T-cell (primary cell): ENCODE results near the gene PRDX2. TPM values are rescaled to one million over a fixed set of nuclear protein-coding genes. Genes with fewer than 3 reads are reported as not detected.
A peak's percentile ranks its signal among the peaks of the same experiment; 100 is the strongest.

Experiments used
- ATAC-seq, 4 experiments: fragments of 200-7000 bp in 3 of 4; fragments of 150-1000 bp in 1 of 4; cut with Tn5 transposase; replicated peaks in 1 of 4; 1 replicate in 3 of 4; 2 replicates in 1 of 4; pipeline ENCODE4 v1.10.0; 2021; ENCODE audit warnings: moderate library complexity in 3 of 4, mild to moderate bottlenecking in 2 of 4, moderate number of reproducible peaks in 1 of 4
- CTCF ChIA-PET, 2 donors: fragments of 300-600 bp; sonication (Branson Sonifier 250); formaldehyde crosslinking; loops; one replicate each; lab custom pipeline; 2022; ENCODE audit warnings: antibody characterized with exemption in 2 of 2; lab: Charles Lee
- POLR2A ChIA-PET, 2 donors: fragments of 300-600 bp; sonication (Branson Sonifier 250); formaldehyde crosslinking; loops; one replicate each; lab custom pipeline; 2022; ENCODE audit warnings: antibody characterized with exemption in 2 of 2; lab: Charles Lee
- DNase-seq, 35 experiments: peaks; one replicate each; pipeline versions ENCODE4 v3.0.0 to v3.0.0-alpha.2; 2013 to 2023
- H3K27ac ChIP-seq: one replicate; pipeline ENCODE4 v1.5.1; 2013; ENCODE audit warnings: low read length
- H3K27me3 ChIP-seq, 2 experiments: replicated peaks in 1 of 2; 1 replicate in 1 of 2; 2 replicates in 1 of 2; pipeline versions ENCODE4 v1.6.1 to v1.7.0; 2013; ENCODE audit warnings: low read length in 1 of 2, mixed read lengths in 1 of 2; ENCODE audit not compliant: control insufficient read depth in 2 of 2, insufficient read depth in 2 of 2; ENCODE audit errors: extremely low read depth in 1 of 2
- H3K36me3 ChIP-seq, 2 donors: 1 replicate in 1 of 2; 2 replicates in 1 of 2; pipeline versions ENCODE4 v1.6.1 to v1.7.0; 2013; ENCODE audit warnings: low read length in 1 of 2; ENCODE audit not compliant: control insufficient read depth in 2 of 2, insufficient read depth in 1 of 2; ENCODE audit errors: extremely low read depth in 1 of 2
- H3K4me1 ChIP-seq, 2 experiments: 1 replicate in 1 of 2; 2 replicates in 1 of 2; pipeline versions ENCODE4 v1.6.1 to v1.7.0; 2013; ENCODE audit warnings: low read length in 2 of 2, mixed read lengths in 1 of 2; ENCODE audit not compliant: insufficient read depth in 2 of 2, control insufficient read depth in 1 of 2; ENCODE audit errors: extremely low read depth in 1 of 2
- H3K4me3 ChIP-seq, 2 donors: 1 replicate in 1 of 2; 2 replicates in 1 of 2; pipeline versions ENCODE4 v1.5.1 to v1.7.0; 2013; ENCODE audit warnings: mild to moderate bottlenecking in 2 of 2, low read length in 1 of 2, moderate library complexity in 1 of 2; ENCODE audit not compliant: control insufficient read depth in 1 of 2; ENCODE audit errors: extremely low read depth in 1 of 2
- H3K9me3 ChIP-seq: 2 replicates; pipeline ENCODE4 v1.7.0; 2013
- H3K27ac Mint-ChIP-seq, 2 donors: one replicate each; pipeline ENCODE4 v1.8.0; 2020 to 2021; ENCODE audit warnings: mild to moderate bottlenecking in 2 of 2, mixed read lengths in 2 of 2
- H3K27me3 Mint-ChIP-seq, 2 donors: one replicate each; pipeline ENCODE4 v1.8.0; 2021 to 2022; ENCODE audit warnings: mixed read lengths in 2 of 2
- H3K36me3 Mint-ChIP-seq: one replicate; pipeline ENCODE4 v1.8.0; 2021; ENCODE audit warnings: mixed read lengths
- H3K4me1 Mint-ChIP-seq, 3 donors: one replicate each; pipeline ENCODE4 v1.8.0; 2020 to 2022; ENCODE audit warnings: mixed read lengths in 3 of 3, mild to moderate bottlenecking in 1 of 3
- H3K4me3 Mint-ChIP-seq, 3 donors: one replicate each; pipeline ENCODE4 v1.8.0; 2020 to 2022; ENCODE audit warnings: mild to moderate bottlenecking in 3 of 3, mixed read lengths in 3 of 3, moderate library complexity in 3 of 3
- H3K9me3 Mint-ChIP-seq, 3 donors: one replicate each; pipeline ENCODE4 v1.8.0; 2020 to 2022; ENCODE audit warnings: mixed read lengths in 3 of 3
- WGBS: methylation state at CpG from one replicate; pipeline ENCODE4 v1.1.5; 2013; ENCODE audit warnings: missing lambda C conversion rate; ENCODE audit not compliant: insufficient coverage; 5-methylcytosine and 5-hydroxymethylcytosine counted together
- total RNA-seq, 35 experiments: library from RNA in 6 of 35; stranded (reverse) in 6 of 35; fragments of 120-200 nt in 1 of 35; gene quantifications; one replicate each; pipeline versions ENCODE4 v1.2.1 to v1.2.4 and lab custom pipeline; 2013 to 2026

The PRDX2 gene
- total RNA-seq, 5 donors from 2014 or later (not counting 1 experiment from before 2014, with no cell fraction given), result 94.5 to 150 (median 134) TPM

DNA sequence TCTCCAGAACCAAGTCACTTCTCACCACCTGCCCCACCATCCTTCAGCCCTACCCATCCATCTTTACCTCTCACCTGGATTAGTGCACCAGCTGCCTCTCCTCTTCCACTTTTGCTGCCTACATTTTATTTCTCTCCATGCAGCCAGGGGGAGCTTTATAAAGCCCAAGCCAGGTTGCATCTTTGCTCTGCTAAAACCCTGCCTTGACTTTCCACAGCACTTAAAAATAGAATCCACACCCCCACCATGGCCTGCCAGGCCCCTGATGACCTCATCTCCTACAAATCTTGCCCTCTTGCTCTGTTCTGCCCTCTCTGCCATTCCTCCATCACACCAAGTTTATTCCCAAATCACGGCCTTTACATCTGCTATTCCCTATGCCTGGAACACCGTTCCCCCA, 28.0 kb downstream of the PRDX2 start:
- Mint-ChIP-seq H3K27ac (peak overlapping the region; percentile 41 to 61), H3K27me3 (no peaks in the 10 kb centered on the region), H3K4me1 (peaks cover 20 to 24% (median 24%) of the 10 kb centered on the region in 3 donors), H3K36me3 (no peaks in the 10 kb centered on the region), H3K4me3 (peak overlapping the region in 2 of 3 donors; percentile 34 to 52), H3K9me3 (no peaks in the 10 kb centered on the region)
- no peak overlapping the region for H3K4me3 ChIP-seq
- H3K36me3 ChIP-seq, result no peaks in the 10 kb centered on the region
- no peak for ATAC-seq
- ChIA-PET POLR2A (interaction anchor here in 1 of 2 donors (0.6 to 1.1 kb wide), 4 partner anchors 18 to 88 kb away, joined by 3 to 8 read pairs (median 4); partner anchors contain the start of genes JUNB and RNASEH2A), CTCF (interaction anchor here in 1 of 2 donors (1.1 kb wide), 1 partner anchor 23 kb away, joined by 7 read pairs; no protein-coding TSS in a partner anchor)
- DNase-seq, result no peak
- 96% methylated on average over 2 of the region's 2 CpGs for WGBS
- peaks cover 3 to 48% of the 10 kb centered on the region in 2 experiments for H3K4me1 ChIP-seq
- no peaks in the 10 kb centered on the region for H3K9me3 ChIP-seq
- H3K27me3 ChIP-seq, result no peaks in the 10 kb centered on the region
- H3K27ac ChIP-seq, result no peak overlapping the region

DNA sequence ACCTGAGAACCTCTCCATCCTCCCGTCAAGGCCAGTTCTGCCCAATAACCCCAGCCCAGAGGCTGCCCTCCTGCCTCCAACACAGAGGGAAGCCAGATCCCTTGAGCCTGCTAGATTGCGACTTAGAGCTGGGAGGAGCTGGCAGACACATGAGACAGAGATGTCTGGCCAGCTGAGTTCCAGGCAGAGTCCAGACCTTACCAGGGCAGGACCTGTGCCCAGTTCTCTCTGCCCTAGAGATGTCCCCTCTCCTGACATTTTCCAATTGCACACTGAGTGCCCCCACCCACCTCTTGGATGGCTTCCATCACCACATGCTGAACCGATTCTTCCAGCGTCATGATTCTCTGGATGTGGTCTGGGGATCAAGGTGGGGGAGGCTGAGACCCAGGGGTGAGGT, 29.3 kb downstream of the PRDX2 start:
- H3K36me3 Mint-ChIP-seq, result peaks cover 4% of the 10 kb centered on the region
- no peak for DNase-seq
- H3K4me3 Mint-ChIP-seq, result no peak overlapping the region

DNA sequence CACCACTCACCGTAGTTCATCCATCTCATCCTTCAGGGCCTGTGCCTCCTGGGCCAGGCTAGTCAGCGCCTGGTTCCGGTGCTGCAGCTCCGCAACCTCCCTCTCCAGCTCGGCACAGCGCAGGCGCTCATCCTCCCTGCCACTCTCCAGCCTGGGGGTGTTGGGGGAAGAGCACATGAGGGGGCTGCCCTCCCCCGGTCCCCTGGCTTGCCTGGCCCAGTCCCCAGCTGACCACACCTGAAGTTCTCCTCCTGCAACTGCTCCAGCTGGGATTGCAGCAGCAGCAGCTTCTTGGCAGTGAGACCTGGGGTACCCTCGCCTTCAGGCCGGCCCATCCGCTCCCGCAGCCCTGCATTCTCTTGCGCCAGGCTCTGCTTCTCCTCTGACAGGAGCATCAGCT, 30.7 kb downstream of the PRDX2 start:
- ATAC-seq, result no peak
- Mint-ChIP-seq H3K9me3 (no peaks in the 10 kb centered on the region), H3K4me3 (no peak overlapping the region), H3K4me1 (peaks cover 5 to 12% (median 12%) of the 10 kb centered on the region in 3 donors), H3K27ac (no peak overlapping the region), H3K27me3 (no peaks in the 10 kb centered on the region), H3K36me3 (peaks cover 4% of the 10 kb centered on the region)
- Histone ChIP-seq H3K36me3 (no peaks in the 10 kb centered on the region), H3K9me3 (no peaks in the 10 kb centered on the region), H3K4me3 (no peak overlapping the region), H3K4me1 (peaks cover 0 to 27% of the 10 kb centered on the region in 2 experiments), H3K27ac (no peak overlapping the region), H3K27me3 (peaks cover 0 to 4% of the 10 kb centered on the region in 2 experiments)
- ChIA-PET CTCF (no interaction called here), POLR2A (interaction anchor here in 1 of 2 donors (1.3 kb wide), 1 partner anchor 21 kb away, joined by 7 read pairs; the partner anchor contains the start of gene JUNB)
- 100% methylated on average over 1 of the region's 13 CpGs for WGBS
- DNase-seq, result no peak

More for the DNA sequence above, 29.3 kb downstream of the PRDX2 start:
- H3K9me3 ChIP-seq, result no peaks in the 10 kb centered on the region
- ChIA-PET CTCF (no interaction called here), POLR2A (no interaction called here)
- Mint-ChIP-seq H3K9me3 (no peaks in the 10 kb centered on the region), H3K27me3 (no peaks in the 10 kb centered on the region), H3K4me1 (peaks cover 7 to 15% (median 14%) of the 10 kb centered on the region in 3 donors), H3K27ac (no peak overlapping the region)
- H3K27ac ChIP-seq, result no peak overlapping the region
- H3K36me3 ChIP-seq, result no peaks in the 10 kb centered on the region
- H3K4me3 ChIP-seq, result no peak overlapping the region
- no peaks in the 10 kb centered on the region for H3K27me3 ChIP-seq
- no peak for ATAC-seq
- 100% methylated on average over 1 of the region's 4 CpGs for WGBS
- peaks cover 2 to 35% of the 10 kb centered on the region in 2 experiments for H3K4me1 ChIP-seq

DNA sequence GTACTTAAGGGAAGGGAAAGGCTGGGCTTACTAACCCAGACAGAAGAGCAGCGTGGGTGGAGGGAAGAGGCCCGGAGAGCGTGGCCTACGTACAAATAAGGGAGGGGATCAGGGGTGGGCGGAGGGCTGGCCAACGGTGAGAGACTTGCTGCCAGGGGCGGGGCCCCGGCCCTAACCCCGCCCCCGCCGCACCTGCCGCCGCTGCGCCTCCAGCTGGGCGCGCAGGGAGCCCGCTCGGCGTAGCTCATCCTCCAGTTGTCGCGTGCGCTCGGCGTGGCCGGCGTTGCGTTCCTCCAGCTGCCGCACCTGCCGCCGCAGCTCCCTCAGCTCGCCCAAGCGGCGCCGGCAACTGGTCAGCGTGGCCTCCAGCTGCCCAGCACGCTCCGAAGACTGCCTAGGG, 31.9 kb downstream of the PRDX2 start:
- Histone ChIP-seq H3K36me3 (no peaks in the 10 kb centered on the region), H3K4me1 (peaks cover 0 to 24% of the 10 kb centered on the region in 2 experiments), H3K27ac (no peak overlapping the region), H3K4me3 (no peak overlapping the region), H3K27me3 (peaks cover 0 to 8% of the 10 kb centered on the region in 2 experiments), H3K9me3 (no peaks in the 10 kb centered on the region)
- ATAC-seq (peak; percentile 82 to 85 (median 82)), DNase-seq (peak in 22 of 35 experiments; percentile 31 to 72 (median 46))
- H3K4me1 Mint-ChIP-seq, result peaks cover 5 to 11% (median 8%) of the 10 kb centered on the region in 3 donors
- H3K27me3 Mint-ChIP-seq, result no peaks in the 10 kb centered on the region
- WGBS, result 45% methylated on average over 34 of the region's 37 CpGs
- H3K27ac Mint-ChIP-seq, result no peak overlapping the region
- ChIA-PET CTCF (interaction anchor here in 1 of 2 donors (0.6 to 1.0 kb wide), 2 partner anchors 66 to 78 kb away, joined by 3 to 5 read pairs; no protein-coding TSS in a partner anchor), POLR2A (interaction anchor here (0.6 to 1.3 kb wide), 2 partner anchors 22 kb away, joined by 3 to 7 read pairs; partner anchors contain the start of gene JUNB (in 1 of the 2))
- peaks cover 11% of the 10 kb centered on the region for H3K36me3 Mint-ChIP-seq
- H3K4me3 Mint-ChIP-seq, result peak overlapping the region in 1 of 3 donors; percentile 56
- no peaks in the 10 kb centered on the region for H3K9me3 Mint-ChIP-seq

DNA sequence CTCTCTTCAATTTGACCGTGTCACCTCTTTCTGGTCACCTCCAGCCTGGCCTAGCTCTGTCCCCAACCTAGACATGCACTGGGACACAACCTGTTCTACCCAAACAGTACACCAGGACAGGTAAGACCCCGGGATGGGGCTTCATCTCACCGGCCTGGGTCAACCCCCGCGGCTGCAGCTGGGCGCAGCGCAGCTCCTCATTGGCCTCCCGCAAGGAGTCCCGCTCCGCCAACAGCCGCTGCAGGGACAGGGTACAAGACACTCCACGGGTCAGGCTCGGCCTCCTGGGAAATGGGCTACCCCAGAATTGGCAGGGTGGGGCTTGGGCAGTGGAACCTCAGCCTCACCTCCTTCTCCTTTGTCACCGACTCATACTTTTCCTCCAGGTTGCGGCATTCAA, 33.9 kb downstream of the PRDX2 start:
- Histone ChIP-seq H3K4me1 (peaks cover 0 to 21% of the 10 kb centered on the region in 2 experiments), H3K27me3 (peaks cover 0 to 8% of the 10 kb centered on the region in 2 experiments), H3K9me3 (no peaks in the 10 kb centered on the region), H3K4me3 (no peak overlapping the region), H3K36me3 (peaks cover 0 to 7% of the 10 kb centered on the region in 2 donors), H3K27ac (no peak overlapping the region)
- 97% methylated on average over 12 of the region's 15 CpGs for WGBS
- H3K36me3 Mint-ChIP-seq, result peaks cover 12% of the 10 kb centered on the region
- H3K4me3 Mint-ChIP-seq, result no peak overlapping the region
- no peaks in the 10 kb centered on the region for H3K9me3 Mint-ChIP-seq
- H3K27ac Mint-ChIP-seq, result no peak overlapping the region
- peaks cover 3 to 6% (median 5%) of the 10 kb centered on the region in 3 donors for H3K4me1 Mint-ChIP-seq
- DNase-seq, result no peak
- CTCF ChIA-PET, result interaction anchor here (0.6 to 4.7 kb wide), 3 partner anchors 28 to 67 kb away, joined by 3 to 33 read pairs (median 3); partner anchors contain the start of gene RTBDN (in 1 of the 2)
- no peak for ATAC-seq
- no peaks in the 10 kb centered on the region for H3K27me3 Mint-ChIP-seq
- POLR2A ChIA-PET, result no interaction called here

DNA sequence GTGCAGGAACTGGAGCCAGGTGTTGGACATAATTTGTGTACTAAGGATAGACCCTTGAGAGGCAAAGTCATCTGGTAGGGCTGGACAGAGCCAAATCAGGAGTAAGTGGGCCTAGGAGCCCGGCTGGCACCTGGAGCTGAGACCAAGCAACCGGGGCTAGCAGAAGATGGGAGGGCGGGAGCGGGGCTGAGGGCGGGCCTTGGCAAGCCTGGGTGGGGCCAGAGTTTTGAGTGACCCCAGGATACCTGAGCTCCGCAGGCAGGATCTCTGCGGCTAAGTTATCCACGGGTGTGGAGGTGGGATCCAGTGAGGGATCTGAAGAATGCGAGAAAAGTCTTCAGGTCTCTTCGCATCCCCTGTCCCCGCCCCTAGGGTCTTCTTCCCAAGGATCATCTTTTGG, 34.5 kb downstream of the PRDX2 start:
- H3K9me3 Mint-ChIP-seq, result no peaks in the 10 kb centered on the region
- H3K4me3 Mint-ChIP-seq, result no peak overlapping the region
- ChIA-PET POLR2A (interaction anchor here in 1 of 2 donors (0.6 kb wide), 2 partner anchors 439 to 1324 kb away, joined by 3 to 4 read pairs; no protein-coding TSS in a partner anchor), CTCF (interaction anchor here (0.6 to 4.7 kb wide), 3 partner anchors 29 to 67 kb away, joined by 3 to 33 read pairs (median 3); partner anchors contain the start of gene RTBDN (in 1 of the 2))
- H3K27me3 Mint-ChIP-seq, result no peaks in the 10 kb centered on the region
- Histone ChIP-seq H3K27ac (no peak overlapping the region), H3K36me3 (peaks cover 0 to 7% of the 10 kb centered on the region in 2 donors), H3K9me3 (no peaks in the 10 kb centered on the region), H3K4me1 (peaks cover 0 to 21% of the 10 kb centered on the region in 2 experiments), H3K27me3 (peaks cover 0 to 8% of the 10 kb centered on the region in 2 experiments), H3K4me3 (no peak overlapping the region)
- H3K36me3 Mint-ChIP-seq, result peaks cover 12% of the 10 kb centered on the region
- ATAC-seq, result no peak
- DNase-seq, result no peak
- 95% methylated on average over 11 of the region's 11 CpGs for WGBS
- H3K27ac Mint-ChIP-seq, result no peak overlapping the region
- H3K4me1 Mint-ChIP-seq, result peaks cover 3 to 6% (median 5%) of the 10 kb centered on the region in 3 donors
